ENCODE measurements around the gene BORCS6.

Gene BORCS6

DNA sequence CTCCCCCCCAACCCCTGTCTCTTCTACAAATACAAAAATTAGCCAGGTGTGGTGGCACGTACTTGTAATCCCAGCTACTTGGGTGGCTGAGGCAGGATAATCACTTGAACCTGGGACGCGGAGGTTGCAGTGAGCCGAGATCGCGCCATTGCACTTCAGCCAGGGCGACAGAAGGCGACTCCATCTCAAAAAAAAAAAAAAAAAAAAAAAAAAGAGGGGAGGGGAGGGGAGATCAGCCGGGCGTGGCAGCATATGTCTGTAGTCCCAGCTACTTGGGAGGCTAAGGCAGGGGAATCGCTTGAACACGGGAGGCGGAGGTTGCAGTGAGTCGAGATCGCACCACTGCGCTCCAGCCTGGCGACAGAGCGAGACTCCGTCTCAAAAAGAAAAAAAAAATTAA lies 19.8 kb downstream of the BORCS6 start:
- peak; percentile 74 for DNase-seq

DNA sequence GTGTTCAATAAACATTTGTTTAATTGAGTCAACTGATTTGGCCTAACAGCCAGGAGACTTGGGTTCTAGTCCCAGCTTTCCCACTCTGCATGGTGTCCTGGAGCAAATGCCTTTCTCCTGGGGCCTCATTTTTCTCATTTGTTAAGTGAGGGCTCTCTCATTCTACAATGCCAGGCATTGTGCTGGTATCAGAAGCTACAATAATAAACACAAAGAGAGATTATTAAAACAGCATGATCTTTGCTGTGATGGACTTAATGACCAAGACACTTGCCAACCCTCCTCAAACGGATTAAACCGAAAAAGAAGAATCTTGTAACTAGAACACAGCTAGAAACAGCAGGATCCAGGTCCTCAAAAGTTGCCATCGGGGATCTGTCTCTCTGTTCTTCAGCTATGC lies 22.5 kb downstream of the BORCS6 start:
- DNase-seq: no peak

DNA sequence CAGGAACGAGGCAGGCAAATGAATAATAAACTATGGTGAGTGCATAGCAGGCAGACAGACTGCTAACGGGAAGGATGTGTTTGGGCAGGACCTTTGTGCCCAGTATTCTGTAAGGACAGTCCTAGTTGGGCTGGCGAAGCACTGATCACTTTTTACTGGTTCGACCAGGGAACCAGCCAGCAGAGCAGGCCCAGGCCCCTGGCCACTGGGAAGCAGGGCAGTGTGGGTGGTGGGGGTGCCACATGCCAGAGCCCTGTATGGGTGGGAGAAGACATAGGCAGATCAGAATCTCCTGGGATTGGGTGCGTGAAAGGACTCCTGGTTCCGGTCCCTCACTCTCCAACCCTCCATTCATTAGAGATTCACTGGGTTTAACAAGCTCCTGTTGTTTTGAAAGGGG lies 23.2 kb downstream of the BORCS6 start:
- no peak for DNase-seq

DNA sequence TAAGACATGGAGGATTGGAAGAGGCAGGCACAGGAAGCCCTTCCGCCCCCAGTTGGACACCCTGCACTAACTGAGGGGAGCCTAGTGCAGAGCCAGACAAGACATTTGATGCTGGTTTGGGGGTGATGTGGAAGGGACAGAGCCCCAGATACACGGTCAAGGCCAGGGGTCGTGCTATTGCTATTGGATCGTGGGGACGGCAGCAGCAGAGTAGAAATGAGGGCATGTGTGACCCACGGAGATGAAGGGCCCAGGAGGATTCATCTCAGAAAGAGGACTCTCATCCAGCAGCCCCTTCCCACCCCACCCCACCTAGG lies 25.2 kb downstream of the BORCS6 start:
- no peak for DNase-seq

DNA sequence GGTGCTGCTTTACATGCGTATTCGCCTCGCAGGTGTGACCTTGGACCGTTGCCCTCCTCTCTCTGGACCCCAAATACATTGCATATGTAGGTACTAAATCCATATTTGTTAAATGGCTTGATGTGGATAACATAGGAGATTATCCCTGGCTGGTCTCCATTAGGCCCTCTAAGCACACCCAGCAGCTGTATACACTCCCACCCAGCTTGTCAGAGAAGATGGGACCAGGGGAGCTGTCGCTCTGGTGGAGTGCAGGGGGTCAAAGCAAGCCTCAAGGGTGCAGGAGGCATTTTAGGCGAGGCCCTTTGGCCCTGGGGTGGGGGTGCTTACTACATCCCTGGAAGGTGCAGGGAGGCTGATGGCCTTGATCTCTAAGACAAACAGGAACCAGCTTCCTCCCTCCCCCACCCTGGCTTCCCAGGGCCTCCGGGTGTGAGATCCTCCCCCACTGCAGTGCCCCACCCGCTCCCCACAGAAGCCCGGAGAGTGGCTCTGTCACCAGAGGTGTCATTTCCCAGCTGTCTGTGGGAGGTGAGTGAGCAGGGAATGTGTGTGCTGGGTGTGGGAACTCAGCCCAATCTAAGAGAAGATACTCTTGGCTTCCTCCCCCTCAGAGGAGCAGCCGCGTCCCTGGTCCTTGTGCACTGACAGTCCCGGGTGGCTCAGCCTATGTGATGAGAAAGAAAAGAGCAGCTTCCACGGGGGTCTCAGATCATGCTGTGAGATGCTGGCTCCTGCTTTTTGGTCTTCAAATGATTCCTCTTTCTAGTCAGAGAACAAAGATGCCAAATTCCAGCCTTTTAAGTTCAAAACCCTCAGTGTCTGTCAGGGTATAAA lies 25.8 kb downstream of the BORCS6 start:
- no peak for DNase-seq

DNA sequence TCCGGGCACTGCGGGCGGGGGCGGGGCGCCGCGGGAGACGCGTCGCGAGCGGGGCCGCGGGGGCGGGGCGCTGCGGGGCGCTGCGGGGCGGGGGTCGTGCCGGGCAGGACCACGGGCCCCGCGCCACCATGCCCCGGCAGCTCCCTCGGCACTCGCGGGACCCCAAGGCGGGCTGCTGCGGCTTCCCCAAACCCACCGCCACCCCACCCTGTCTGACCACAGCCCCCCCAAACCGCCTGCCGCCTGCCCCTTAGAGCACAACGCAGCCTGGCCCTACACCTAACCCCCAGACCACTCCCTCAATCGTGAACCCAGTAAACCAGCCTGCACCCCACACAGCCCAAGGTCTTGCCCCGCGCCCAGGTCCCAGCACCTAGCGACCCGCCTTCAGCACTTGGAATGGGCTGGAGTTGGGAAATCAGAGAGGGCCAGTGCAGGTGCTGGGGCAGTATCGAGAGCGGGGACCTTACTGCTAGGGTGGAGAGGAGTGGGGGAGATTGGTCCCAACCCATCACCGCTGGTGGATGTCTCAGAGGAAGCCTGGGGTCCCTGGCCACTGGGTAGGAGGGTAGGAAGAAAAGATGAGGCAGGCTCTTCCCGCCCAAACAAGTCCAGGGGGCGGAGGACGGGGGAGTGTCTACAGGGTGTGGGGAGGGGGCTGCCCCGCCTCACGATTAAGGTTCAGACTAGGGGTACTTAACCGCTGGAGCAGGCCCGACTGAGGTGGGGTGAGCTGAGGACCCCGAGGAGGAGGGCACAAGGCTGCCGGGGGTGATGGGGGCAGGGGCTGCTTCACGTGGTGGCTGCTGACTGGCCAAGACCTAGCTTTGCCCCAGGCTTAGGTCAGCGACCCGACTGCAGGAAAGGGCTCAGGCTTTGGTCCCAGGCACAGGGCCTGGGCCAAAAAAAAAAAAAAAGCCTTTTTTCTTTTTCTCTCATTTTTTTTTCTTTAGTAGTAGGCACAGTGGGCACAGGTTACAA lies 26.7 kb downstream of the BORCS6 start:
- DNase-seq: no peak

DNA sequence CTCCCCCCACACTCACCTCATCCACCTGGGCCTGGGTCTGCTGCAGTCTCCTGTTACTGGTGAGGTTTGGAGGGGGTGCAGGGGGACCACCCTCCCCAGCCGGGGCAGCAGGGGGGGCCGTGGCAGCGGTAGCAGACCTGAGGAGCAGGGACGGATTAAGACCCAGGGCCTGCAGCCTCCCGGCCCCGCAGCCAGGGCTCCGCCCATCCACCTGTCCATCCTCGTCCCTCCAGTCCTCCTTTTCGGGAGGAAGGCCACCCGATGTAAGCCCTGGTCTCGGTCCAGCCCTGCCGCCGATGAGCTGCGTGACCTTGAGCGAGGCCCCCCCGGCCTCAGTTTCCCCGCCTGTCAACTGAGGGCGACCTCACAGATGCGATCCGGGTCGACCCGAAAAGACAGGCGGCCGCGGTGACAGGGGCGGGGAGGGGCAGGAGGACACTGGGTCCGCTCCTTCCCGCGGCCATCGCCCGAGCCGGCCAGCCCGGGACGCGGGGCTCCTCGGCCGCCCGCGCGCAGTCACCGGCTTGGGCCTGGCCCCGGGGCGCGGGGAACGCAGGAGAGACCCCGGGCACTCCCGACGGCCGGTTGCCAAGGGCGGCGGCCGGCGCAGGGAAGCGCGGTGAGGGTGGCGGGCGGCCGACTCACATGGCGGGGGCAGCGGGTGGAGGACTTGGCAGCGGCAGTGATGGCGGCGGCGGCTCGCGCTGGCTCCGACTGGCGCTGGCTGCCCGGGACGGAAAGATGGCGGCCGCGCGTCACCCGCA lies 27.6 kb downstream of the BORCS6 start, which contains the start of gene VAMP2:
Gene VAMP2, minus strand, starts transcription at position 716 of the 764 bp plus-strand sequence. Its CDS starts 69 bp downstream, at position 647.
- peak; percentile 74 for DNase-seq

DNA sequence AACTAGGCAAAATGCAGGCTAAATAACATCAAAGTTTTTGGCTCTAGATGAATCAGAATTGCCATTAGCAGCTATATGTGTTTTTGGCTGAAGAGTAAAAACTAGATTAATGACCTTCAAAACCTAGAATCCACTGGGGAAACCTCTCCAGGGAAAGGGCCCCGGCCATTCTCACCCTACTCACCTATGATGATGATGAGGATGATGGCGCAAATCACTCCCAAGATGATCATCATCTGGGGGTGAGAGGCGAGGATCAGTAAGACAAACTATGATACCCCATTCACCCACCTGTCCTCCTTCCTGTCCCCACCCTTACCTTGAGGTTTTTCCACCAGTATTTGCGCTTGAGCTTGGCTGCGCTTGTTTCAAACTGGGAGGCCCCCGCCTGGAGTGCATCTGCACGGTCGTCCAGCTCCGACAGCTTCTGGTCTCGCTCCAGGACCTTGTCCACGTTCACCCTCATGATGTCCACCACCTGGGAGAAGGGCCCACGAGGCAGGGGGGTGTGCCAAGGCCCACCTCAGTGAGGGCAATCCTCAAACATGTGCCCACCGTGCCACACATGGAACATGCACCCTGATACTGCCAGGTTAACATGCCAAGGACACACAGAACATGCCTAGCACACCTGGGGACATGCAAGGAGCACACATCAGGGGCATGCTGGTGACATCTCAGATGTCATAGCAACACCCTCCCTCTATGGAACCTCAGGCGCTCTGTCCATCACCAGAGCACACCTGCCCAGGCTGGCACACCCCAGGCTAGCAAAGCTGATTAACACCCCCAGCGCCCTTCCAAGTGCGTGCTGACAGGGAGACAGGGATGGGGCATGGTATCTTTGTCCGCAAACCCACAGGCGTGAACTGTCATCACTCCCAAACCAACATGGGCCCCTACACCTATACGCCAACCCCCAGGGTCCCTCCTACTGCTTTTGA lies 28.4 kb downstream of the BORCS6 start:
- DNase-seq: no peak

DNA sequence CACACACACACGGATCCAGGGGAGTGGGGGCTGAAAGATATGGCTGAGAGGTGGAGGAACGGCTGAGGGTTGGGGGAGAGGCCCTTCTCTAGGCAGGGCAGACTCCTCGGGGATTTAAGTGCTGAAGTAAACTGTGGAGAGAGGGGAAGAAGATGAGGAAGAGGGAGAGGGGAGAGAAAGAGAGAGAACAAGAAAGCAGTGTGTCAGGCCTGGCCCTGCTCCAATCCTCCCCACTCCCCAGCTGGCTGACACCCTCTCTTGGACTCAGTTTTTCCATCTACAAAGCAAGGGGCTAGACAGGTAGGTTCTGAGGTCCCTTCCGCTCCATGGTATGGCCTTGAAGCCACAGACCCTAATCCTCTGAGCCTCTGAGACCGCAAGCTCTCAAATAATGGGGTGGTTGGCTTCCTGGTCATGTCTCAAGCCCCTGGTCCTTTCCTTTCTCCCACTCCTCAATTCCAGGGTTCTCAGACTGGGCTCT lies 29.2 kb downstream of the BORCS6 start:
- no peak for DNase-seq

DNA sequence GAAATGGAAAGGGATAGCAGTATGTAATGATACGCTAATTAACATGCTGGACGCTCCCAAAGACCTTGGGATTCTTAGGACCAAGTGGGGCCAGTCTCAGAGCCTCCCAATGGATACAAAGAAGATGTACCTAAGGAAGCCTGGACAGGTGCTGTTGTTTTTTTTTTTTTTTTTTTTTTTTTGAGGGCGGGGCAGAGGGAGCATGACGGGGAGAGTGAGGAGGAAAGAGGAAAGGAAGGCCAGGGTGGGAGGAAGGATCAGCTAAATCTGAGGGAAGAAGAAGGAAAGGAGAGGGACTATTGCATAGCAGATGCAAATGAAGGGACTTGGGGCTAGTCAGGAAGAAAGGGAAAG lies 29.8 kb downstream of the BORCS6 start:
- DNase-seq: no peak

DNA sequence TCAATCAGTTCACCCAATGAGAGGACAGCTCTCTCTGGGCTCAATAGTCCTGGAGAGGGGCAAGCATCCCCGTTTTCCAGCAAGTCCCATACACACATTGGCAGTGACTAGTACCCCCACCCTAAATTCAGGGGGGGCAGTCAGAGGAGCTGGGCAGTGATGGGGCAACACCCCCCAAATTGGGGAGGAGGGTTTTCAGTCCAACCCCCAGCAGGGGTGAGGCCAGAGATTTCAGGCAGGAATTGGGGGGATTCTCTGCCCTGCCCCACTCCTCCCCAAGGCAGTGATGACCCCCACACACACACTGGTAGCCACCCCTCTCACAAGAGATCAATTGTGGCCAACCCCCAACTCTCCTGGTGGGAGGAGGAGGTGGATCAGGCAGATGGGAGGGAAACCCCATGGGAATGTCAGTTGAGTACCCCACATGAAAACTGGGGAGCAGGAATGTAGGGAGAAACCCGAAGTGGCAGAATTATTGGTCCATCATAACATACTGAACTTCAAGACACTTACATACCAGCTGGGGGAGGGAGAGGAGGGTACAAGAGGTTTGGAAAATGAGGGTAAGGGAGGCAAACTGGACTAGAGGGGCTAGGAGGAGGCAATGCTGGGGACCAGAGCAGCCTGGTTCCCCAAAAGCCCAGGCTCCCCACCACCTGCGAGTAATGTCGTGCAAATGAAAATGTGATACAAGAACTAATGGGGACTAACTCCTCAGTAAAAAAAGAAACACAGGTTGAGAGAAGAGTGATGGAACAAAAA lies 30.3 kb downstream of the BORCS6 start:
- DNase-seq: no peak

DNA sequence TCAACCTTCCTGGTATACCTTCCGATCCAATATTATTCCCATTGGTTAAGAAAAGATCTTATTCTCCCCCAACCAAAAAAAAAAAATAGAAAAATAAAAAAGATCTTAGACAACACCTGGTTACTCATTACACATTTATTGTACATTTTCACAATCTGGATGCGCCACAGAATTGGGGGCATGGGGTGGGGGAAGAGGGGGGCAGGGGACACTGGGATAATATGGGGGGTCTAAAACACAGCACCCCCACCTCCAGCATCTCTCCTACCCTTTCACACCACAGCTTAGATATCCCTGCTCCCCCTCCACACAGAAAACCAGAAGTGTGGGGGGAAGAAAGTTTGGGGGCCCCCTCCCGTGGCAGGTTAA lies 31.0 kb downstream of the BORCS6 start:
- no peak for DNase-seq

DNA sequence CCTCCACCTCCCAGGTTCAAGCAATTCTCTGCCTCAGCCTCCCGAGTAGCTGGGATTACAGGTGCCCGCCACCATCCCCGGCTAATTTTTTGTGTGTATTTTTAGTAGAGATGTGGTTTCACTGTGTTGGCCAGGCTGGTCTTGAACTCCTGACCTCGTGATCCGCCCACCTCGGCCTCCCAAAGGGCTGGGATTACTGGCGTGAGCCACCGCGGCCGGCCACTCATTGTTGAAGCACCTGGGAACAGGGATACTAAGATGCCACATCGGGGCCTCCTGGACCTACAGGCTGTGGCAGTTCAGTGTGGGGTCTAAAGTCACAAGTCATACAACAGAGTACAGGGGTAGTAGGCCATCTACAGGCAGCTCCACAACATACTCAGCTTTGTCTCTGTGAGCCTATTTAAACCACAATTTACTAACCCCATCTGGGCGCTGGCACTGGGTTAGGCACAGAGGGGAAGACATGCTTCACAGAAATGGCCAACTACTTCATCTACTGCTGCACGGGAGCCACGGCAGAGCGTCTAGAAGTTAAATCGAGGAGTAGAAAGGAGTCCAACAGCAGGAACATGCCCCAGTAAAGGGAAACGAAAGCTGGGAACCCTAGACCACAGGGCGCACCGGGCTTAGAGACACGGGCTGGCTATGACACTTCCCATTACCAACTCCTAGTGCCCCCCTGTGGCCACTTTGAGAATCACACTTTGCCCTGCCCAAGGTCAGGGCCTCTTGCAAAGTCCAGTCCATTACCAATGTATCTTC lies 31.5 kb downstream of the BORCS6 start:
- no peak for DNase-seq

DNA sequence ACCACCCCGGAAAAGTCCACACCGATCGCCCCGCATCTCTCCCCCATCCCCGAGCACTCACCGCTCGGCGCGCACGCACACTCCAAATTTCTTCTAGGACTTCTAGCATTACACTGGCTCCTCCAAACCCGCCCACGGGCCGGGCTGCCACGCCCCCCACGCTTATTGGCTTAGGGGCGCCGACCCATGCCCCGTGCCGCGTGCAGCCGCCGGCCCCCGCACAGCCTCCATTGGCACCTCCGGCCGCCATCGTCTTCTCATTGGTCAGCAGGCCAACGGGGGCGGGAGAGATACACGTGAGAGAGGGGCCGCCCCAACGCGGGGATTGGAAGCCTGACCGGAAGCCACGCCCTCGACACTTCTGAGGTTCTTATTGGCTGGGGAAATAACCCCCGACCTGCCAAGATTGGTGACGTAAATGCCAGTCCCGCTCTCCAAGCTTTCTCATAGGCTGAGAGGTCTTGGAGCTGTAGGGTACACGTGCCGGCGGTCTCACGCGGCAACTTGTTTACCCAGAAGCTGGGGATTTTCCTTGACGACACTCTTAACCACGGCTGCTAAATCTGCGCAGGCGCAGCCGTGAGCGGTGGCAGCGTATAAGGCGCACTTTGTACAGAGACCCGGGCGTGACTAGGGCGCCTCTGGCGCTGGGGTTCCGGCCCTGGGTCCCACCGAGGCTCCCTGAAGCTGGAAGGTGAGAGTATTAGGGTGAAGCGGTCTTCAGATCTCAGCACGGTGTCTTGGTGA lies 33.6 kb downstream of the BORCS6 start:
- DNase-seq: peak; percentile 99

DNA sequence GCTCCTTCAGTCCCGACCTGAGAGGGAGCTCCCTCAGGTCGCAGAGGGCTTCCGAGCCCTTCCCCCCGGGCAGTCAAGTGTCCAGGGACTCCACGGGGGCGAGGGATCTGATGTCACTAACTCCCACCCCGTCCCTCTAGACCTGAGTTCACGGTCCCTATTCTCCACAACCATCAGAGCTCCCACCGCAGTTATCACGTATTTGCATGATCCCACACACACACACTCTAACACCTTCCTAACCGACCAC lies 34.1 kb downstream of the BORCS6 start:
- no peak for DNase-seq

DNA sequence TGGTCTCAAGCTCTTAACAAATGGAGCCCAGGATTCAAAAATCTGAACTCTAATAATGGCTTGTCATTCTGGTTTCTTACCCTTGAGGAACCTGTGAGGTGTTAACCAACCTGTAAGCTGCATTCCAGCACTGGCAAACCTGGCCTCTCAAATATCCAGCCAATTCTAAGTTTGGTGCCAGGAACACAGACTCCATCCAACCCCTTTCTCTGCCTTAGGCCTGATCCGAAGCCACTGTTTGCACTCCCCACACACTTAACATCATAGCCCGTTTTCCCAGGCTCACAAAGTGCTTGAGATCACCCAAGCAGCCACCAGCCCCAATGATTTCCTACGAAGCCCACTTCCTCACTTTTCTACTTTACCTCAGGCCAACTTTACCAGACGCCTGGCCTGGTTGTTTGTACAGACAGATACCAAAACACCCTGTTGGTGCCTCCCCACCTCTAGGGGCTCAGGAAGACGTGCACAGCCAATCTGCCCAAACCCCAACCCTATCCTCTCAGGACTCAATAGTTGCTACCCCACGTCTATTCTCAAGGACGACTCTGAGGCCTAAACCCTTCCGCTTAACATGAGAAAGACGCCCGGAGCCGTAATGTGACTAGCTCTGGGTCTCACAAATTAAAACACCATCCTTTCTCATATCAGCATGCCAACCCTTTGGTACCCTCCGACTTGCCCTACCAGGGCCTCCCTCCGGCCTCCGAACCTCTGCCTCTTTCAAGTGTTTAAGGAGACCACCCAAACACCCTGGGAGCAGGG lies 34.6 kb downstream of the BORCS6 start:
- DNase-seq: no peak

DNA sequence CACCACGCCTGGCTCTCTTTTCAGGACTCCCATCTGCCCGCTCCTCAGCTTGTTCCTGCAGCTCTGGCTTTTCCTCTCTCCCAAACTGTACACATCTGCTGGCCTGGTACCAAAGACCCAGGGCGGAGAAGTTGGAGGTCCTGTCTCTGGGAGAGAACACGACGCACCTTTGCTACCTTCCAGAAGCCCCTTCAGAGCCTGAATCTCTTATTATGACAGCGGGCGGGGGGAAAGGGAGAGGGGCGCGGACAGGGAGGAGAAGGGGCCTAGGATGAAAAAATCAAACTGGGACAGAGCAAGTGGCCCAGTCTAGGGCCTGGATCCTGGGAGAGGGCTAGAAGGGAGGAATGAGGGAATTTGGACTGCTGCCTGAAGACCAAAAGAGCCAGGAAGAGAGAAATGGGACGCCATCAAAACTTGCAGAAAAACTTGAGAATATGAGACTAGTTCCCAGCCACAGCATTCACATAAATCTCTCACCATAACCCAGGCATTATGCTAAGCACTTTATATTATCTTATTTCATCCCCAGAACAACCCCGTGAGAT lies 35.3 kb downstream of the BORCS6 start:
- no peak for DNase-seq

DNA sequence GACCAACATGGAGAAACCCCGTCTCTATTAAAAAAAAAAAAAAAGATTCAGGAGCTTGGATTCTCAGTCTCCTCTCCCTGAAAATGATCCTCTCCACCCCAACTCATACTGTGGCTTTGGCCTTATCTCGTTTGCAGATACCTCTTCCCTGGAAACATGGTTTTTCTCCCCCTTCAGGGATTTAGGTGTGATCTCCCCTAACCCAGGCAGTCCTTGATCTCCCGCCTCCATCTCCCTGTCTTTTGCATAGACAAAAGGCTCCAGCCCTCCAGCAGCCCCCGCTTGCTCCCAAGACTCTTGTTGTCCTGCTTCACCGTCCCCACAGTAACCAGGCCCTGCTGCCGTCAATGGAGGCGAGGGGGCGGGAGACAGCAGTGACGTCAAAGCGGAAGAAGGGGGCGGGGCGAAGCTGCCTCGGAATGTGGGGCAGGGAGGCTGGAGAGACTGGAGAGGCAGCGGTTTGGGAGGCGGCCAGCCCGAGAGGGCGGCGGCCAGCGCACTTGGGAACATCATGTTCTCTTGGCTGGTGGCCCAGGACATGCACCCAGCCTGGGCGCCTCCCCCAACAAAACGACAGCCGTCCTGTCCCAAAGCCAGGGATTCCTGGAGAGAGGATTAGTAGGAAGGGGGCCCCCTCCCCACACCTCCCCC lies 35.9 kb downstream of the BORCS6 start:
- peak; percentile 84 for DNase-seq

Measured in NCI-H2171 (cell line).